HCT116 (cell line): Measurements from ENCODE around the gene HIRIP3. TPM values are rescaled to one million over a fixed set of nuclear protein-coding genes. Genes with fewer than 3 reads are reported as not detected.

ENCODE experiments used
- ATAC-seq: fragments of 200-7000 bp; cut with Tn5 transposase; 2 replicates; pipeline ENCODE4 v1.9.1; 2020; ENCODE audit warnings: mild to moderate bottlenecking, moderate library complexity
- BruUV-seq: library from RNA; stranded (reverse); fragments of 400-500 nt; replicated peaks from 2 replicates; lab custom pipeline; 2021; lab: Mats Ljungman, UMichigan
- CTCF ChIA-PET: fragments of 300-600 bp; sonication (Branson Sonifier 250); formaldehyde crosslinking; loops from one replicate; lab custom pipeline; 2021; ENCODE audit warnings: antibody characterized with exemption; lab: Charles Lee
- POLR2A ChIA-PET: fragments of 300-600, 350-600 bp; sonication (Branson Sonifier 250); formaldehyde crosslinking; loops from one replicate; lab custom pipeline; 2021; ENCODE audit warnings: antibody characterized with exemption; lab: Charles Lee
- RAD21 ChIA-PET, 2 experiments: fragments of 300-600 bp; sonication (Branson Sonifier 250); formaldehyde crosslinking; loops; one replicate each; lab custom pipeline; 2023; ENCODE audit warnings: low total read pairs in 2 of 2; ENCODE audit not compliant: uncharacterized antibody in 2 of 2, unreplicated experiment in 2 of 2, low non-redundant PET in 1 of 2; lab: Charles Lee
- DNase-seq: peaks from one replicate; pipeline ENCODE4 v3.0.0-alpha.2; 2010; ENCODE audit warnings: low read depth, low spot score
- H2AFZ ChIP-seq: fragments of 200-600 bp; shearing (Covaris generic), sonication (generic); 2 replicates; pipeline ENCODE4 v1.6.1; 2017; ENCODE audit warnings: low read depth, mixed run types, mixed read lengths, antibody characterized with exemption, low read length; ENCODE audit not compliant: poor library complexity, severe bottlenecking
- H3K27ac ChIP-seq: 2 replicates; pipeline ENCODE4 v1.5.1; 2012; ENCODE audit warnings: low read depth, low read length
- H3K27me3 ChIP-seq: fragments of 200-600 bp; sonication (generic); 2 replicates; pipeline ENCODE4 v1.6.1; 2016; ENCODE audit warnings: mixed run types, low read length, mixed read lengths; ENCODE audit not compliant: insufficient read depth
- H3K36me3 ChIP-seq, 2 experiments: fragments of 200-500 bp in 1 of 2; fragments of 200-600 bp in 1 of 2; sonication (Bioruptor generic) in 1 of 2; sonication (generic) in 1 of 2; 2 replicates each; pipeline versions ENCODE4 v1.5.1 to v1.6.1; 2014 to 2016; ENCODE audit warnings: low read length in 2 of 2, inconsistent platforms in 1 of 2, mixed read lengths in 1 of 2, mixed run types in 1 of 2; ENCODE audit not compliant: insufficient read depth in 2 of 2, control insufficient read depth in 1 of 2
- H3K4me1 ChIP-seq, 2 experiments: fragments of 200-600 bp in 1 of 2; sonication (generic) in 1 of 2; 2 replicates each; pipeline versions ENCODE4 v1.5.1 to v1.6.1; 2012 to 2017; ENCODE audit warnings: low read length in 2 of 2, inconsistent platforms in 1 of 2, mild to moderate bottlenecking in 1 of 2, mixed read lengths in 1 of 2, mixed run types in 1 of 2, moderate library complexity in 1 of 2; ENCODE audit not compliant: insufficient read depth in 2 of 2, control insufficient read depth in 1 of 2
- H3K4me2 ChIP-seq: fragments of 200-600 bp; sonication (generic); 2 replicates; pipeline ENCODE4 v1.6.1; 2017; ENCODE audit warnings: mixed run types, low read length, mixed read lengths
- H3K4me3 ChIP-seq, 2 experiments: fragments of 200-600 bp in 1 of 2; sonication (generic) in 1 of 2; replicated peaks in 1 of 2; 2 replicates each; pipeline ENCODE4 v1.5.1; 2011 to 2016; ENCODE audit warnings: low read length in 2 of 2, control low read depth in 1 of 2, low read depth in 1 of 2, mild to moderate bottlenecking in 1 of 2, mixed read lengths in 1 of 2, mixed run types in 1 of 2
- H3K79me2 ChIP-seq: fragments of 200-600 bp; sonication (generic); 2 replicates; pipeline ENCODE4 v1.6.1; 2017; ENCODE audit warnings: mild to moderate bottlenecking, mixed run types, low read length, moderate library complexity, mixed read lengths; ENCODE audit not compliant: insufficient read depth
- H3K9ac ChIP-seq: fragments of 200-600 bp; sonication (generic); 2 replicates; pipeline ENCODE4 v1.6.1; 2016; ENCODE audit warnings: low read length, mixed read lengths
- H3K9me2 ChIP-seq: fragments of 200-600 bp; sonication (generic), shearing (Covaris generic); 2 replicates; pipeline ENCODE4 v1.6.1; 2017; ENCODE audit warnings: mixed run types, mild to moderate bottlenecking, moderate library complexity; ENCODE audit not compliant: insufficient read depth
- H3K9me3 ChIP-seq, 2 experiments: fragments of 200-500 bp in 1 of 2; fragments of 200-600 bp in 1 of 2; sonication (Bioruptor generic) in 1 of 2; sonication (generic) in 1 of 2; 2 replicates each; pipeline ENCODE4 v1.6.1; 2014 to 2017; ENCODE audit warnings: low read length in 2 of 2, mixed read lengths in 2 of 2, inconsistent platforms in 1 of 2, low read depth in 1 of 2, mild to moderate bottlenecking in 1 of 2, mixed run types in 1 of 2, moderate library complexity in 1 of 2; ENCODE audit not compliant: control insufficient read depth in 1 of 2, insufficient read depth in 1 of 2
- H4K20me1 ChIP-seq: fragments of 200-600 bp; sonication (generic), shearing (Covaris generic); 2 replicates; pipeline ENCODE4 v1.6.1; 2017; ENCODE audit warnings: mixed run types, mild to moderate bottlenecking, moderate library complexity; ENCODE audit not compliant: insufficient read depth
- ELF1 ChIP-seq: IDR thresholded peaks from 2 replicates; pipeline ENCODE4 v1.6.1; 2012; ENCODE audit warnings: low read depth, borderline replicate concordance
- FOSL1 ChIP-seq: IDR thresholded peaks from 2 replicates; pipeline ENCODE4 v1.6.1; 2012; ENCODE audit warnings: low read depth
- POLR2AphosphoS5 ChIP-seq: IDR thresholded peaks from 2 replicates; pipeline ENCODE4 v1.6.1; 2011; ENCODE audit warnings: mild to moderate bottlenecking, low read depth, low read length, moderate library complexity
- REST ChIP-seq: IDR thresholded peaks from 2 replicates; pipeline ENCODE4 v1.6.1; 2012; ENCODE audit warnings: low read depth
- SP1 ChIP-seq: IDR thresholded peaks from 2 replicates; pipeline ENCODE4 v1.6.1; 2012; ENCODE audit warnings: low read depth
- TCF7L2 ChIP-seq: IDR thresholded peaks from 2 replicates; pipeline ENCODE4 v1.7.0; 2011; ENCODE audit warnings: borderline replicate concordance, inconsistent platforms; ENCODE audit not compliant: insufficient read depth, insufficient read length; ENCODE audit errors: extremely low read depth
- intact Hi-C: fragments of 100-400 bp; cut with micrococcal nuclease; formaldehyde crosslinking; loops from 2 replicates; pipeline ENCODE4 v1.10.0; 2022
- total RNA-seq: library from RNA; stranded (reverse); gene quantifications from one replicate; pipeline ENCODE4 v1.2.1, GENCODE V29; 2021; ENCODE audit not compliant: unreplicated experiment
- TF ChIP-seq, protein P1 (sequence below): IDR thresholded peaks from 2 replicates; pipeline ENCODE4 v1.6.1; 2011; ENCODE audit warnings: mild to moderate bottlenecking, low read length, moderate library complexity; ENCODE audit not compliant: insufficient replicate concordance; ENCODE audit errors: extremely low read depth

Gene HIRIP3
- total RNA-seq, 1 experiment from 2014 or later, result 21.8 TPM

DNA sequence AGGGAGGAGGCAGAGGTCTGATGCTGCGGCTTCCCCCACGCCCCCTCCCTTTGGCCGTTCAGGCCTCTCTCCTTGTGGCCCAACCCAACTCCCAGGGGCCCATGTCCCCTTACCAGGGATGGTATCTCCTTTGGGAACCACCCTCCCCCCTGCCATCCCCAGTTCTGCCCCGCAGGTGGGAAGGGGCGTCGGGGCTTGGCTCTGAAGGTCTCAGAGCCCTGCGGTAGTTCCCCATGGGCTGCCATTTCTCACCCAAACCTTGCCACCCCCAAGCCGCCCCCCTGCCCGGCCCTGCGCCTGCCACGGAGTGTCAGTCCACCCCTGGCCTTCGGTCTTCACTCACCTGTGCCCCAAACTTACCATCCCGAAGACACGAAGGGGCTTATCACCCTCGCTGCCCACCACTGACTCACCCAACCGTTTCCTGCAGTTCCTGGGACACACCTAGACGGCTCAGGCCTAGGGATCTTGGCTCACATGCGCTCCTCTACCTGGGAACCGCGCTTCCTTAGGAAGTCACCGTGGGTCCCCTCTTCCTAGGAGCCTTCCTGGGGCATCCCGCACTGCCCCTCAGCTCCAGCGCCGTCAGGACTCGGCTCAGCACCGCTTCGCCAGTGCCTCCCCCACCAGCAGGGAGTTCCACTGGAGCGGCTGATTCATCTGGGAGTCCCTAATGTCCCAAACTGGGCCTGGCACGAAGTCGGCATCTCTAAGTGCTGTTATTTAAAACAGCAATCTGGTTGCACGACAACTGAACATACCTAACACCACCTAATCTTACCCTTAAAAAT is 16.5 kb upstream of the HIRIP3 start:
- Histone ChIP-seq H3K9ac (no peak overlapping the region), H3K9me3 (no peaks in the 10 kb centered on the region), H3K4me3 (no peak overlapping the region), H3K4me1 (no peaks in the 10 kb centered on the region), H3K27me3 (no peaks in the 10 kb centered on the region), H4K20me1 (no peaks in the 10 kb centered on the region), H3K4me2 (no peak overlapping the region), H2AFZ (no peak overlapping the region), H3K9me2 (no peaks in the 10 kb centered on the region), H3K36me3 (no peaks in the 10 kb centered on the region), H3K79me2 (no peaks in the 10 kb centered on the region), H3K27ac (no peak overlapping the region)
- DNase-seq (no peak), ATAC-seq (no peak)
- CTCF ChIA-PET, result no interaction called here
- intact Hi-C loops, result no loop called here
- TF ChIP-seq ELF1 (no peak), POLR2AphosphoS5 (no peak), TCF7L2 (no peak), FOSL1 (no peak), REST (no peak), SP1 (no peak)
- TF ChIP-seq, protein P1, sequence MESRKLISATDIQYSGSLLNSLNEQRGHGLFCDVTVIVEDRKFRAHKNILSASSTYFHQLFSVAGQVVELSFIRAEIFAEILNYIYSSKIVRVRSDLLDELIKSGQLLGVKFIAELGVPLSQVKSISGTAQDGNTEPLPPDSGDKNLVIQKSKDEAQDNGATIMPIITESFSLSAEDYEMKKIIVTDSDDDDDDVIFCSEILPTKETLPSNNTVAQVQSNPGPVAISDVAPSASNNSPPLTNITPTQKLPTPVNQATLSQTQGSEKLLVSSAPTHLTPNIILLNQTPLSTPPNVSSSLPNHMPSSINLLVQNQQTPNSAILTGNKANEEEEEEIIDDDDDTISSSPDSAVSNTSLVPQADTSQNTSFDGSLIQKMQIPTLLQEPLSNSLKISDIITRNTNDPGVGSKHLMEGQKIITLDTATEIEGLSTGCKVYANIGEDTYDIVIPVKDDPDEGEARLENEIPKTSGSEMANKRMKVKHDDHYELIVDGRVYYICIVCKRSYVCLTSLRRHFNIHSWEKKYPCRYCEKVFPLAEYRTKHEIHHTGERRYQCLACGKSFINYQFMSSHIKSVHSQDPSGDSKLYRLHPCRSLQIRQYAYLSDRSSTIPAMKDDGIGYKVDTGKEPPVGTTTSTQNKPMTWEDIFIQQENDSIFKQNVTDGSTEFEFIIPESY, result no peak
- no TSS peak for BruUV-seq
- RAD21 ChIA-PET, result interaction anchor here in 1 of 2 experiments (0.7 kb wide), 1 partner anchor 14 kb away, joined by 3 read pairs; no protein-coding TSS in a partner anchor
- POLR2A ChIA-PET, result no interaction called here
